Medulla oblongata (tissue), 1 donor: ENCODE data around the gene ROBO1.
"Not testable (repeated sequence)": the region's sequence is repeated elsewhere in the genome, so short reads cannot be mapped to it uniquely, and the experiment has no call there.

Experiments
- DNase-seq: peaks from one replicate; pipeline ENCODE4 v3.0.0-alpha.2; 2015; ENCODE audit errors: extremely low spot score

Gene ROBO1

GRCh38 chr3:79314544-79314943, 453.3 kb downstream of the ROBO1 start:
- DNase-seq, result no peak

GRCh38 chr3:79310016-79310415, 457.8 kb downstream of the ROBO1 start:
- DNase-seq, result no peak

- no peak for DNase-seq
Observed at GRCh38 chr3:79306934-79307570, 460.7 kb downstream of the ROBO1 start.

- not testable (repeated sequence) for DNase-seq
Observed at GRCh38 chr3:79299949-79300635, 467.7 kb downstream of the ROBO1 start.

- no peak for DNase-seq
Observed at GRCh38 chr3:79297245-79297960, 470.4 kb downstream of the ROBO1 start.

GRCh38 chr3:79286882-79287281, 480.9 kb downstream of the ROBO1 start:
- no peak for DNase-seq

GRCh38 chr3:79285871-79286270, 481.9 kb downstream of the ROBO1 start:
- no peak for DNase-seq

GRCh38 chr3:79285380-79285779, 482.4 kb downstream of the ROBO1 start:
- no peak for DNase-seq

GRCh38 chr3:79284781-79285180, 483.0 kb downstream of the ROBO1 start:
- no peak for DNase-seq

GRCh38 chr3:79278681-79279080, 489.1 kb downstream of the ROBO1 start:
- DNase-seq, result no peak

- DNase-seq, result no peak
Observed at GRCh38 chr3:79268422-79268821, 499.4 kb downstream of the ROBO1 start.

GRCh38 chr3:79264892-79265291, 502.9 kb downstream of the ROBO1 start:
- DNase-seq, result no peak

- DNase-seq, result no peak
Observed at GRCh38 chr3:79263423-79263822, 504.4 kb downstream of the ROBO1 start.

- no peak for DNase-seq
Observed at GRCh38 chr3:79258479-79258878, 509.3 kb downstream of the ROBO1 start.

- no peak for DNase-seq
Observed at GRCh38 chr3:79257791-79258190, 510.0 kb downstream of the ROBO1 start.

- DNase-seq, result no peak
Observed at GRCh38 chr3:79255702-79256101, 512.1 kb downstream of the ROBO1 start.

GRCh38 chr3:79255292-79255691, 512.5 kb downstream of the ROBO1 start:
- no peak for DNase-seq

GRCh38 chr3:79253704-79254103, 514.1 kb downstream of the ROBO1 start:
- no peak for DNase-seq

GRCh38 chr3:79253271-79253670, 514.5 kb downstream of the ROBO1 start:
- no peak for DNase-seq

GRCh38 chr3:79250746-79251145, 517.1 kb downstream of the ROBO1 start:
- no peak for DNase-seq

- DNase-seq, result no peak
Observed at GRCh38 chr3:79249701-79250100, 518.1 kb downstream of the ROBO1 start.

- DNase-seq, result no peak
Observed at GRCh38 chr3:79247725-79248043, 520.1 kb downstream of the ROBO1 start.
